Measurements from ENCODE around the gene MYBBP1A. TPM values are rescaled to one million over a fixed set of nuclear protein-coding genes. Genes with fewer than 3 reads are reported as not detected.
A peak's percentile ranks its signal among the peaks of the same experiment; 100 is the strongest.

Gene MYBBP1A
- total and polyA plus RNA-seq, 4 donors = 12.2 to 23.3 (median 20.0) TPM

- TF ChIP-seq NR2F2 (IDR thresholded peaks at IDR 0.05) (no peak), MAX (IDR thresholded peaks at IDR 0.05) (no peak), HNF4G (IDR thresholded peaks at IDR 0.05) (no peak), SP1 (IDR thresholded peaks at IDR 0.05) (no peak), FOXA1 (IDR thresholded peaks at IDR 0.05) (no peak), REST (IDR thresholded peaks at IDR 0.05) (no peak), YY1 (IDR thresholded peaks at IDR 0.05) (no peak)
- no peak overlapping the region for H3K9ac ChIP-seq (ENCODE audit: low read depth in 1 of 2, low read length in 2 of 2)
- no peak overlapping the region for H3K27ac ChIP-seq (ENCODE audit: low read depth in 1 of 2, low read length in 2 of 2)
- no peaks in the 10 kb centered on the region for H3K36me3 ChIP-seq (ENCODE audit: control insufficient read depth in 4 of 4, insufficient read depth in 3 of 4, low read depth in 1 of 4, low read length in 3 of 4)
- no peak for DNase-seq (ENCODE audit: low spot score)
- WGBS = 63% methylated on average over 7 of the region's 7 CpGs
- peaks cover 0 to 6% (median 1%) of the 10 kb centered on the region in 4 donors for H3K27me3 ChIP-seq (ENCODE audit: control insufficient read depth in 4 of 4, insufficient read depth in 4 of 4, low read length in 3 of 4)
- no peak overlapping the region for H3K4me3 ChIP-seq (ENCODE audit: low read depth in 1 of 3, low read length in 3 of 3)
- H3K4me1 ChIP-seq (ENCODE audit: control insufficient read depth in 4 of 4, insufficient read depth in 4 of 4, low read length in 3 of 4) = peaks cover 6 to 16% (median 11%) of the 10 kb centered on the region in 4 donors
- H3K9me3 ChIP-seq (ENCODE audit: control insufficient read depth in 4 of 4, low read length in 3 of 4) = no peaks in the 10 kb centered on the region
Observed at GRCh38 chr17:4585638-4585994, 30.4 kb upstream of the MYBBP1A start.

DNA sequence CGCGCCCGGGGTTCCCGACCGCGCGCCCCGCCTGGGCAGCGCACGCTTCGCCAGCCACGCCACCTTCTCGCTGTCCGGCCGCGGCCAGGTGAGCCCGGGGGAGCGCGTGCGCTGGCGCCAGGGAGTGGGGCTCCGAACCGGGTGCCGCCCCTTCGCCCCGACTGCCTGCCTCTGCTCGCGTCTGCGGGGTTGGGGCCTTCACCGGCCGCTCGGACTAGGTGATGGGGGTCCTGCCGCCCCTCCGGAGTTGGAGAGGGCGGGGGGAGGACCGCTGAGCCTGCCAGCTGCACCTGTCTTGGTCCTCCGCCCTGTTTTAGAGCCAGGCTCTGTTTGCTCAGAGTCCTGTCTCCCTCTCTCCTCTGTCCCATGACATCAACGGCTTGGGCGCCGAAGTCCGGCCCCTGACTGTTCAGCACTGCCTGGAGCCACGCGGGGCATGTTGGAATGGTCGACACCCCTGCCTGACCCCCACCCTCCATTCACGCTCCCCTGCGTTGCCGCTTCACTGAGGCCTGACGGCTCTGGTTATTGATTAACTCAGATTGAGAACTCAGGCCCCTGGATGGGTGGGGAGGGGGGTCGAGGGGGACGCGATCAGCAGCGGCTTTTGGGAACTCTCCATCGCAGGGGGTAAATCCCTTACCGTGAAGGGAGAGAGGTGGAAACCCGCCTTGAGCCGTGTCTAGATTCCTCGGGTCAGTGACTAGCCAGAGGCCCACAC is 29.9 kb upstream of the MYBBP1A start:
- TF ChIP-seq ZBTB33 (IDR thresholded peaks at IDR 0.05) (no peak), MAX (IDR thresholded peaks at IDR 0.05) (no peak), SP1 (IDR thresholded peaks at IDR 0.05) (no peak), RXRA (IDR thresholded peaks at IDR 0.05) (no peak), TAF1 (conservative IDR thresholded peaks at IDR 0.05) (no peak), REST (IDR thresholded peaks at IDR 0.05) (no peak), ATF3 (IDR thresholded peaks at IDR 0.05) (no peak), EGR1 (IDR thresholded peaks at IDR 0.05; ENCODE audit: low read depth in 2 of 2) (no peak), YY1 (IDR thresholded peaks at IDR 0.05) (no peak)
- TF ChIP-seq, protein P1, sequence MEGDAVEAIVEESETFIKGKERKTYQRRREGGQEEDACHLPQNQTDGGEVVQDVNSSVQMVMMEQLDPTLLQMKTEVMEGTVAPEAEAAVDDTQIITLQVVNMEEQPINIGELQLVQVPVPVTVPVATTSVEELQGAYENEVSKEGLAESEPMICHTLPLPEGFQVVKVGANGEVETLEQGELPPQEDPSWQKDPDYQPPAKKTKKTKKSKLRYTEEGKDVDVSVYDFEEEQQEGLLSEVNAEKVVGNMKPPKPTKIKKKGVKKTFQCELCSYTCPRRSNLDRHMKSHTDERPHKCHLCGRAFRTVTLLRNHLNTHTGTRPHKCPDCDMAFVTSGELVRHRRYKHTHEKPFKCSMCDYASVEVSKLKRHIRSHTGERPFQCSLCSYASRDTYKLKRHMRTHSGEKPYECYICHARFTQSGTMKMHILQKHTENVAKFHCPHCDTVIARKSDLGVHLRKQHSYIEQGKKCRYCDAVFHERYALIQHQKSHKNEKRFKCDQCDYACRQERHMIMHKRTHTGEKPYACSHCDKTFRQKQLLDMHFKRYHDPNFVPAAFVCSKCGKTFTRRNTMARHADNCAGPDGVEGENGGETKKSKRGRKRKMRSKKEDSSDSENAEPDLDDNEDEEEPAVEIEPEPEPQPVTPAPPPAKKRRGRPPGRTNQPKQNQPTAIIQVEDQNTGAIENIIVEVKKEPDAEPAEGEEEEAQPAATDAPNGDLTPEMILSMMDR (IDR thresholded peaks at IDR 0.05; ENCODE audit: low read depth, low read length, missing input control) = no peak
- H3K9ac ChIP-seq (ENCODE audit: low read depth in 1 of 2, low read length in 2 of 2) = no peak overlapping the region
- H3K36me3 ChIP-seq (ENCODE audit: control insufficient read depth in 4 of 4, insufficient read depth in 3 of 4, low read depth in 1 of 4, low read length in 3 of 4) = no peaks in the 10 kb centered on the region
- 16% methylated on average over 57 of the region's 57 CpGs for WGBS
- no peak for DNase-seq (ENCODE audit: low spot score)
- peak overlapping the region in 1 of 3 donors; percentile 46 for H3K4me3 ChIP-seq (ENCODE audit: low read depth in 1 of 3, low read length in 3 of 3)
- no peaks in the 10 kb centered on the region for H3K9me3 ChIP-seq (ENCODE audit: control insufficient read depth in 4 of 4, low read length in 3 of 4)
- no peak overlapping the region for H3K27ac ChIP-seq (ENCODE audit: low read depth in 1 of 2, low read length in 2 of 2)
- peaks cover 0 to 6% (median 1%) of the 10 kb centered on the region in 4 donors for H3K27me3 ChIP-seq (ENCODE audit: control insufficient read depth in 4 of 4, insufficient read depth in 4 of 4, low read length in 3 of 4)
- H3K4me1 ChIP-seq (ENCODE audit: control insufficient read depth in 4 of 4, insufficient read depth in 4 of 4, low read length in 3 of 4) = peaks cover 6 to 16% (median 11%) of the 10 kb centered on the region in 4 donors

All from liver (tissue), 9 donors.